Left lung (tissue), 14 donors: Measurements from ENCODE around the gene RENBP. TPM values are rescaled to one million over a fixed set of nuclear protein-coding genes. Genes with fewer than 3 reads are reported as not detected.

Source experiments
- ATAC-seq: fragments of 200-7000 bp; cut with Tn5 transposase; one replicate; pipeline ENCODE4 v1.9.1; 2020; ENCODE audit warnings: moderate library complexity
- DNase-seq, 4 donors: peaks; one replicate each; pipeline ENCODE4 v3.0.0-alpha.2; 2013 to 2020
- H3K27ac ChIP-seq, 2 donors: fragments of 200-600 bp; sonication (generic) in 1 of 2; one replicate each; pipeline versions ENCODE4 v1.5.0 to v1.8.0; 2020 to 2021
- H3K27me3 ChIP-seq, 2 donors: fragments of 200-600 bp; sonication (generic) in 1 of 2; one replicate each; pipeline versions ENCODE4 v1.5.0 to v1.8.0; 2020 to 2021
- H3K36me3 ChIP-seq, 2 donors: fragments of 200-600 bp; sonication (generic) in 1 of 2; one replicate each; pipeline versions ENCODE4 v1.5.0 to v1.8.0; 2020 to 2021
- H3K4me1 ChIP-seq, 2 donors: fragments of 200-600 bp; one replicate each; pipeline ENCODE4 v1.8.0; 2021
- H3K4me3 ChIP-seq, 2 donors: fragments of 200-600 bp; sonication (generic) in 1 of 2; one replicate each; pipeline versions ENCODE4 v1.5.0 to v1.8.0; 2020 to 2021; ENCODE audit warnings: mild to moderate bottlenecking in 1 of 2
- H3K9me3 ChIP-seq, 2 donors: fragments of 200-600 bp; sonication (generic) in 1 of 2; one replicate each; pipeline versions ENCODE4 v1.5.0 to v1.8.0; 2020 to 2021
- intact Hi-C, 2 donors: fragments of 100-400 bp; cut with DNase I; formaldehyde crosslinking; loops; one replicate each; pipeline versions ENCODE4 v1.11.2 to v1.14.2; 2022
- long read RNA-seq, 12 donors: library from polyadenylated mRNA in 2 of 12; unstranded in 2 of 12; transcript quantifications; one replicate each; pipeline ENCODE4 v2.0.0 and lab custom pipeline, GENCODE V29; 2019 to 2026
- polyA plus RNA-seq, 6 donors: library from polyadenylated mRNA; unstranded; fragments of 120-200 nt; gene quantifications; one replicate each; pipeline ENCODE4 v1.2.1, GENCODE V29; 2013; ENCODE audit not compliant: insufficient read length in 6 of 6
- total RNA-seq, 2 donors: library from RNA; stranded (reverse); fragmentation: NEBNext Ultra II Directional; extraction: Animal tissue kit (Norgen Biotek cat#: 25700); gene quantifications; one replicate each; pipeline ENCODE4 v1.2.1, GENCODE V29; 2021
- TF ChIP-seq, protein P1 (sequence below), 2 donors: fragments of 200-600 bp; sonication (generic) in 1 of 2; IDR thresholded peaks; one replicate each; pipeline versions ENCODE4 v1.5.0 to v1.8.0; 2021; ENCODE audit warnings: antibody characterized with exemption in 2 of 2
- donor health status: DM: no; HTN: yes; CAD: no.
- donor health status: DM: no; HTN: no; CAD: no.

The RENBP gene
- total RNA-seq (10 to 100 TPM; 44.7 to 62.1 TPM), polyA plus RNA-seq (1 to 10 TPM; 5.2 to 7.5 (median 6.2) TPM)
- long read RNA-seq, donor 1, partial matches to known transcripts: 0 of 3 reads
- long read RNA-seq, donor 1, other reads (novel, unspliced or antisense): 0 of 3 reads
- long read RNA-seq, donor 2, partial matches to known transcripts: 0 of 3 reads
- long read RNA-seq, donor 2, other reads (novel, unspliced or antisense): 0 of 3 reads
- long read RNA-seq, donor 3, partial matches to known transcripts: 0 of 1 reads
- long read RNA-seq, donor 3, other reads (novel, unspliced or antisense): 0 of 1 reads
- long read RNA-seq, donor 4, partial matches to known transcripts: 10 of 14 reads
- long read RNA-seq, donor 4, other reads (novel, unspliced or antisense): 2 of 14 reads
- long read RNA-seq, donor 5, partial matches to known transcripts: 0 of 3 reads
- long read RNA-seq, donor 5, other reads (novel, unspliced or antisense): 0 of 3 reads
- long read RNA-seq, donor 6, partial matches to known transcripts: 0 of 4 reads
- long read RNA-seq, donor 6, other reads (novel, unspliced or antisense): 0 of 4 reads
- long read RNA-seq, donor 7, partial matches to known transcripts: 0 of 2 reads
- long read RNA-seq, donor 7, other reads (novel, unspliced or antisense): 0 of 2 reads
- long read RNA-seq, donor 8, partial matches to known transcripts: 0 of 2 reads
- long read RNA-seq, donor 8, other reads (novel, unspliced or antisense): 0 of 2 reads
- long read RNA-seq, donor 9: 0 reads
- long read RNA-seq, donor 10, partial matches to known transcripts: 8 of 10 reads
- long read RNA-seq, donor 10, other reads (novel, unspliced or antisense): 1 of 10 reads
- long read RNA-seq, donor 11, partial matches to known transcripts: 0 of 2 reads
- long read RNA-seq, donor 11, other reads (novel, unspliced or antisense): 0 of 2 reads
- long read RNA-seq, donor 12, partial matches to known transcripts: 0 of 1 reads
- long read RNA-seq, donor 12, other reads (novel, unspliced or antisense): 0 of 1 reads

DNA sequence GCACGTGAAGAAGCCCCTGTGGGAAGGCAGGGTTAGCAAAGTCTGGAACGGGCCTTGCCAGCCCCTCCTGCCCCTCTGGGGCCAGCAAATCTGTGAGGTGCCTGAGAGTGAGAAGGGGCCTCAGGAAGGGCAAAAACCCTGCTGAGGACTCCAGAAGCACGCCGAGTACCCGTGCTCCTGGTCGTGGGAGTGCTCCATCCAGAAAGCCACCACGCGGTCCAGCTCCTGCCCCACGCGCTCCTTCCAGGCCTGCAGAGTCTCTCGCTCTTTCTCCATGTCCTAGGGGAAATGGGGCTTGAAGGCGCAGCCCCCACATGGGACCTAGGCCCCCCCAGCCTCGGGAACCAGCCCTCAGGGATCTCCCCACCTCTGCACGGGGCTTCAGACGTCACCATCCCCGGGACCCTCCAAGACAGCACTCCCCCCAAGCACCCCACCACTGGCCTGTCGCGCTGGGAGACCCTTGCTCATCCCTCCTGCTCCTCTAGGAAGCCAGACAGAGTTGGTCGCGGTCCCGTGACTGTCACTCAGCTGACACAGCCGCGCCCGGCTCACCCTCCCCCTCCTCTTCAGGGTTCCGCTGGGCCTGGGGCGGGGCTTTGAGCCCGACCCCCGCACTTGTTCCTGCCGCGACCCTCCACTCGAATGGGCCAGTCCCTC is at the start of gene RENBP:
TSS of gene RENBP (minus strand) at position 504 of the 660 bp plus-strand sequence. CDS start at position 471, 33 bp downstream.
- Histone ChIP-seq H3K4me1 (peaks cover 0 to 49% of the 10 kb centered on the region in 2 donors), H3K27me3 (peaks cover 0 to 4% of the 10 kb centered on the region in 2 donors), H3K4me3 (peak within 1 kb of the TSS; percentile 27 to 60), H3K9me3 (no peaks in the 10 kb centered on the region), H3K27ac (peak within 1 kb of the TSS; percentile 48 to 66), H3K36me3 (peaks cover 0 to 11% of the 10 kb centered on the region in 2 donors)
- ATAC-seq: peak; percentile 74
- TF ChIP-seq, protein P1, sequence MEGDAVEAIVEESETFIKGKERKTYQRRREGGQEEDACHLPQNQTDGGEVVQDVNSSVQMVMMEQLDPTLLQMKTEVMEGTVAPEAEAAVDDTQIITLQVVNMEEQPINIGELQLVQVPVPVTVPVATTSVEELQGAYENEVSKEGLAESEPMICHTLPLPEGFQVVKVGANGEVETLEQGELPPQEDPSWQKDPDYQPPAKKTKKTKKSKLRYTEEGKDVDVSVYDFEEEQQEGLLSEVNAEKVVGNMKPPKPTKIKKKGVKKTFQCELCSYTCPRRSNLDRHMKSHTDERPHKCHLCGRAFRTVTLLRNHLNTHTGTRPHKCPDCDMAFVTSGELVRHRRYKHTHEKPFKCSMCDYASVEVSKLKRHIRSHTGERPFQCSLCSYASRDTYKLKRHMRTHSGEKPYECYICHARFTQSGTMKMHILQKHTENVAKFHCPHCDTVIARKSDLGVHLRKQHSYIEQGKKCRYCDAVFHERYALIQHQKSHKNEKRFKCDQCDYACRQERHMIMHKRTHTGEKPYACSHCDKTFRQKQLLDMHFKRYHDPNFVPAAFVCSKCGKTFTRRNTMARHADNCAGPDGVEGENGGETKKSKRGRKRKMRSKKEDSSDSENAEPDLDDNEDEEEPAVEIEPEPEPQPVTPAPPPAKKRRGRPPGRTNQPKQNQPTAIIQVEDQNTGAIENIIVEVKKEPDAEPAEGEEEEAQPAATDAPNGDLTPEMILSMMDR (IDR thresholded peaks at IDR 0.05): no peak
- peak in 2 of 4 donors; percentile 78 to 91 for DNase-seq
- intact Hi-C loops: loop anchor here in 1 of 2 donors (10.0 kb wide), 1 partner anchor 179 kb away; the partner anchor contains the start of gene PLXNB3

DNA sequence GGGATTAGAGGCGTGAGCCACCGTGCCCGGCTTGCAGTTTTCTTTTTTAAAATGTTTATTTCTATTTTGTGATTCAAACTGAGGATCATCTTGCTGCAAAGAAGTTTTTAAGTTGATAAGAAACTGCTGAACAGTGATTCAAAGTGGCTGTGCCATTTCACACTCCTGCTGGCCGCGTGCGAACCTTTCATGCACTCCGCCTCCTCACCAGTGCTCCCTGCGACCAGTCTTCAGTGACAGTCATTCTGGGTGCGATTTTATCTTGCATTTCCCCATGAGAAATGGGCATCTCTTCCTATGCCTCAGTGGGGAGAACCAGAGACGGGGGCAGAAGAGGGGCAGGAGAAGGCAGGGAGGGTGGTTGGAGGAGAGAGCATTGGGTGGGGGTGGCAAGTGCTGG is 49.5 kb upstream of the RENBP start:
- intact Hi-C loops: no loop called here
- H3K27ac ChIP-seq: no peak overlapping the region
- no peak overlapping the region for H3K4me3 ChIP-seq
- H3K36me3 ChIP-seq: no peaks in the 10 kb centered on the region
- ATAC-seq: no peak
- no peak for DNase-seq
- H3K27me3 ChIP-seq: peaks cover 0 to 6% of the 10 kb centered on the region in 2 donors
- no peaks in the 10 kb centered on the region for H3K9me3 ChIP-seq
- TF ChIP-seq, protein P1 (IDR thresholded peaks at IDR 0.05): no peak
- H3K4me1 ChIP-seq: peaks cover 0 to 6% of the 10 kb centered on the region in 2 donors

DNA sequence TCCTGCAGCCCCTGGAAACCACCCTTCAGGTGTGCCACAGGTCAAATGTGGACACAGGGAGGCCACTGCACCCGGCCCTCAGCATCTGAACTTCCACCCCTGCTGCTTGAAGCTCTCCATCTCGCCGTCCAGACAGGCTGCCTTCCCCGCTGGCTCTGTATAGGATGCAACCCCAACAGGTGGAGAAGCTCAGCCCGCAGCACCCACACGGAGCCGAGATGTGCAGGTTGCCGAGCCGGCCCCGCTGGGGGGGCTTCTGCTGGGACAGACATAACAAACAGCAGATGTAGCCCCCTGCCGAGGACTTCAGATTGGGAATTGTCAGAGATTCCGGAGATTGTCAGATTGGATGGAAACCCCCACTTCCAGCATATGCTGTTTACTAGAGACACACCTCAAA is 48.6 kb upstream of the RENBP start:
- DNase-seq: no peak
- intact Hi-C loops: no loop called here

DNA sequence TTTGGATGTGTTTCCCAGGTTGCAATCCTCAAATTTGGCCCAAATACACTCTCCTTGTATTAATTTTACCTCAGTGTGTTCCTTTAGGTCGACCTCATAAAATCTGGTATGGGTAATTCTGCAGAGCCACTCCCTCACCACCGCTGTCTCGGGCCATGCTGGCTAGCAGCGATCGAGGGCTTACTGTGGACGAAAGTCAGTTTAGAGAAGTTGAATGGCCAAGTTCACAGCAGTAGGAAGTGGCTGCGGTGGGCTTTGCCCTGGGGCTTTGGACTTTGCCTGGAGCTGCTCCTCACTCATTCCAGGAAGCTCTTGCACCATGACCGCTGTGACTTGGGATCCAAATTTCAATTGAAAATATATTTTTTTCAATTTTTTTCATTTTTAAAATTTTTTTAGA is 47.7 kb upstream of the RENBP start:
- intact Hi-C loops: no loop called here
- H3K4me1 ChIP-seq: peaks cover 0 to 6% of the 10 kb centered on the region in 2 donors
- DNase-seq (no peak), ATAC-seq (no peak)
- no peak overlapping the region for H3K4me3 ChIP-seq
- no peak overlapping the region for H3K27ac ChIP-seq
- H3K9me3 ChIP-seq: no peaks in the 10 kb centered on the region
- TF ChIP-seq, protein P1 (IDR thresholded peaks at IDR 0.05): no peak
- H3K27me3 ChIP-seq: peaks cover 0 to 9% of the 10 kb centered on the region in 2 donors
- H3K36me3 ChIP-seq: no peaks in the 10 kb centered on the region

More for the DNA sequence above, 48.6 kb upstream of the RENBP start:
- Histone ChIP-seq H3K4me3 (no peak overlapping the region), H3K27me3 (peaks cover 0 to 9% of the 10 kb centered on the region in 2 donors), H3K4me1 (peaks cover 0 to 6% of the 10 kb centered on the region in 2 donors), H3K36me3 (no peaks in the 10 kb centered on the region), H3K9me3 (no peaks in the 10 kb centered on the region), H3K27ac (no peak overlapping the region)
- ATAC-seq: no peak
- TF ChIP-seq, protein P1 (IDR thresholded peaks at IDR 0.05): no peak
